ENCODE measurements around the gene ALG14.

DNA sequence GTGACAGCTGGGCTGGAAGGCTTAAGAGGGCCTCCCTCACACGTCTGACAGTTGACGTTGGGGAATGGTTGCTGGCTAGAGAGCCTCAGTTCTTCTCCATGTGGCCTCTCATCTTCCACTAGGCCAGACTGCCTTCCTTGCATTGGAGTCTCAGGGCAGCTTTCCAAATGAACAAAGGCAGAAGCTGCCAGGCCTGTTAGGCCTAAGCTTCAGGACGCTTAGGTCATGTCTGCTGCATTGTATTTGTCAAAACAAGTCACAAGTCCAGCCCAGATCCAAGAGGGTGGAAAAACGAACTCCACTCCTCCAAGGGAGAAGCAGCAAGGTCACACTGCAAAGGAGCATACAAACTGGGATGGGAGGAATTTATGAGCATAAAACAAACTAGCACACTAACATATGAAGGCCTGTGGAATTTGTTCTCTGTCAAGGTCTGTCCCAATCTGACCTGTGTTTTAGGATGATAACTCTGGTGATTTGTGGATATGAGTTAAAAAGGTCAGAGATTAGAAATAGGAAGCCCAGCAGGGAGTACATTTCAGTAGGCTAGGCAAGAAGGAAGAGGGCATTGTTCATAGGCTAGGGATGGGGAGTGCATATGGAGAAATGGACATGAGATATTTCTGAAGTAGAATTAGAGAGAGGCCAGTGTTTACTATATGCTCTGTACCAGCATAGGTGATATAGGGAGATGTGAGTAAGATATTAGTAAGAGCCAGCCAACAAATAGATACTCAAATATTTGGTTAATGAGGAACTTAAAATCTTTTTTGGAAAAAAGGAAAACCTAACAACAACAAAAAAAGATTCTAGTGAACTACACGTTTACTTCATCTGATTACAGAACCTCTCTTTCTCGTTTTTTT lies 116.8 kb downstream of the ALG14 start:
- TF ChIP-seq, protein P1, sequence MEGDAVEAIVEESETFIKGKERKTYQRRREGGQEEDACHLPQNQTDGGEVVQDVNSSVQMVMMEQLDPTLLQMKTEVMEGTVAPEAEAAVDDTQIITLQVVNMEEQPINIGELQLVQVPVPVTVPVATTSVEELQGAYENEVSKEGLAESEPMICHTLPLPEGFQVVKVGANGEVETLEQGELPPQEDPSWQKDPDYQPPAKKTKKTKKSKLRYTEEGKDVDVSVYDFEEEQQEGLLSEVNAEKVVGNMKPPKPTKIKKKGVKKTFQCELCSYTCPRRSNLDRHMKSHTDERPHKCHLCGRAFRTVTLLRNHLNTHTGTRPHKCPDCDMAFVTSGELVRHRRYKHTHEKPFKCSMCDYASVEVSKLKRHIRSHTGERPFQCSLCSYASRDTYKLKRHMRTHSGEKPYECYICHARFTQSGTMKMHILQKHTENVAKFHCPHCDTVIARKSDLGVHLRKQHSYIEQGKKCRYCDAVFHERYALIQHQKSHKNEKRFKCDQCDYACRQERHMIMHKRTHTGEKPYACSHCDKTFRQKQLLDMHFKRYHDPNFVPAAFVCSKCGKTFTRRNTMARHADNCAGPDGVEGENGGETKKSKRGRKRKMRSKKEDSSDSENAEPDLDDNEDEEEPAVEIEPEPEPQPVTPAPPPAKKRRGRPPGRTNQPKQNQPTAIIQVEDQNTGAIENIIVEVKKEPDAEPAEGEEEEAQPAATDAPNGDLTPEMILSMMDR (IDR thresholded peaks at IDR 0.05), result no peak
- TF ChIP-seq EZH2 (IDR thresholded peaks at IDR 0.05; ENCODE audit: borderline replicate concordance, insufficient read depth, low read depth, low read length, poor library complexity, severe bottlenecking), result no peak
